Kidney epithelial cell (primary cell): Measurements from ENCODE around the gene C19orf44. TPM values are rescaled to one million over a fixed set of nuclear protein-coding genes. Genes with fewer than 3 reads are reported as not detected.
A peak's percentile ranks its signal among the peaks of the same experiment; 100 is the strongest.
"Not testable (repeated sequence)": the region's sequence is repeated elsewhere in the genome, so short reads cannot be mapped to it uniquely, and the experiment has no call there.

Experiments used
- DNase-seq: peaks from one replicate; pipeline ENCODE4 v3.0.0-alpha.2; 2010; ENCODE audit warnings: low read depth
- H3K27me3 ChIP-seq: 2 replicates; pipeline ENCODE4 v1.6.0; 2011; ENCODE audit warnings: low read length; ENCODE audit not compliant: control insufficient read depth, insufficient read depth
- H3K36me3 ChIP-seq: 2 replicates; pipeline ENCODE4 v1.5.1; 2011; ENCODE audit warnings: low read length; ENCODE audit not compliant: control insufficient read depth, insufficient read depth
- H3K4me3 ChIP-seq: 2 replicates; pipeline ENCODE4 v1.5.1; 2011; ENCODE audit warnings: low read depth, mild to moderate bottlenecking, control low read depth, low read length
- CTCF ChIP-seq: IDR thresholded peaks from 2 replicates; pipeline ENCODE4 v1.5.1; 2011; ENCODE audit warnings: mild to moderate bottlenecking, moderate library complexity, low read length, control low read depth, inconsistent platforms; ENCODE audit not compliant: insufficient read depth, poor library complexity, severe bottlenecking
- total RNA-seq: library from RNA; depleted of rRNA; stranded (reverse); fragments of >200 nt; gene quantifications from 2 replicates; pipeline ENCODE4 v1.2.3, GENCODE V29; 2015

C19orf44 gene
- total RNA-seq, 1 donor from 2014 or later, result 2.7 TPM

DNA sequence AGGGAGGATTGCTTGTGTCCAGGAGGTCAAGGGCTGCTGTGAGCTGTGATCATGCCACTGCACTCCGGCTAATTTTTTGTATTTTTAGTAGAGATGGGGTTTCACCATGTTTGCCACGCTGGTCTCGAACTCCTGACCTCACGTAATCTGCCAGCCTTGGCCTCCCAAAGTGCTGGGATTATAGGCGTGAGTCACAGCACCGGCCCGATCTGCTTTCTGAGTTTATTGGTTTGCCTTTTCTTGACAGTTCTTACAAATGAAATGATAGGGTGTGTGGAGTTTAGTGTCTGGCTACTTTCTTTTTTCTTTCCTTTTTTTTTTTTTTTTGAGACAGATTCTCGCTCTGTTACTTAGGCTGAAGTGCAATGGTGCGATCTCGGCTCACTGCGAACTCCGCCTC is 848 bp downstream of the C19orf44 start:
- Histone ChIP-seq H3K4me3 (peak overlapping the region; percentile 87), H3K27me3 (no peaks in the 10 kb centered on the region), H3K36me3 (no peaks in the 10 kb centered on the region)
- TF ChIP-seq CTCF, result no peak
- DNase-seq, result no peak

DNA sequence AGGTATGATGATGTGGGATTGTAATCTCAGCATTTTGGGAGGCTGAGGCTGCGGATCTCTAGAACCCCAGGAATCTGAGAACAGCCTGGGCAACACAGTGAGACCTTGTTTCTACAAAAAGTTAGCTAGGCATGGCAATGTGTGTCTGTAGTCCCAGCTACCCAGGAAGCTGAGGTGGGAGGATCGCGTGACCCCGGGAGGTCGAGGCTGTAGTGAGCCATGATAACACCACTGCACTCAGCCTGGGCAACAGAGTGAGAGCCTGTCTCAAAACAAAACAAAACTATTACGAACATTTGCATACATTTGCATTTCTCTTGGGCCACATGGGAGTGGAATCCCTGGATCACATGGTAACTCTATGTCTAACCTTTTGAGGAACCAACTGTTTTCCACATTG is 1.6 kb downstream of the C19orf44 start:
- TF ChIP-seq CTCF, result no peak
- H3K27me3 ChIP-seq, result no peaks in the 10 kb centered on the region
- no peak for DNase-seq
- H3K4me3 ChIP-seq, result no peak overlapping the region
- no peaks in the 10 kb centered on the region for H3K36me3 ChIP-seq

GRCh38 chr19:16504271-16504670 is 8.1 kb downstream of the C19orf44 start:
- H3K36me3 ChIP-seq, result no peaks in the 10 kb centered on the region

DNA sequence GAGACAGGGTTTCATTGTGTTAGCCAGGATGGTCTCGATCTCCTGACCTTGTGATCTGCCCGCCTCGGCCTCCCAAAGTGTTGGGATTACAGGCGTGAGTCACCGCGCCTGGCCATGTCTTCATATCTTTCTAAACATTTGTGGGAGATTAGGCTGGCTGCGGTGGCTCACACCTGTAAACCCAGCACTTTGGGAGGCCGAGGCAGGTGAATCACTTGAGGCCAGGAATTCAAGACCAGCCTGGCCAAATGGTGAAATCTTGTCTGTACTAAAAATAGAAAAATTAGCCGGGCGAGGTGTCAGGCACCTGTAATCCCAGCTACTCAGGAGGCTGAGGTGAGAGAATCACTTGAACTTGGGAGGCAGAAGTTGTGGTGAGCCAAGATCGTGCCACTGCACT is 10.0 kb downstream of the C19orf44 start:
- not testable (repeated sequence) for DNase-seq, H3K36me3 ChIP-seq, H3K4me3 ChIP-seq, H3K27me3 ChIP-seq

More at GRCh38 chr19:16504271-16504670, 8.1 kb downstream of the C19orf44 start:
- TF ChIP-seq CTCF, result no peak
- H3K4me3 ChIP-seq, result no peak overlapping the region
- H3K27me3 ChIP-seq, result no peaks in the 10 kb centered on the region
- DNase-seq, result no peak

GRCh38 chr19:16506961-16507360 is 10.8 kb downstream of the C19orf44 start:
- no peak overlapping the region for H3K4me3 ChIP-seq
- no peaks in the 10 kb centered on the region for H3K27me3 ChIP-seq
- no peak for DNase-seq
- H3K36me3 ChIP-seq, result no peaks in the 10 kb centered on the region
- TF ChIP-seq CTCF, result no peak

GRCh38 chr19:16508546-16508945 is 12.4 kb downstream of the C19orf44 start:
- no peaks in the 10 kb centered on the region for H3K27me3 ChIP-seq
- DNase-seq, result no peak
- no peaks in the 10 kb centered on the region for H3K36me3 ChIP-seq
- H3K4me3 ChIP-seq, result no peak overlapping the region
- no peak for TF ChIP-seq CTCF
